ENCODE results near the gene DENND1A.

DENND1A gene

DNA sequence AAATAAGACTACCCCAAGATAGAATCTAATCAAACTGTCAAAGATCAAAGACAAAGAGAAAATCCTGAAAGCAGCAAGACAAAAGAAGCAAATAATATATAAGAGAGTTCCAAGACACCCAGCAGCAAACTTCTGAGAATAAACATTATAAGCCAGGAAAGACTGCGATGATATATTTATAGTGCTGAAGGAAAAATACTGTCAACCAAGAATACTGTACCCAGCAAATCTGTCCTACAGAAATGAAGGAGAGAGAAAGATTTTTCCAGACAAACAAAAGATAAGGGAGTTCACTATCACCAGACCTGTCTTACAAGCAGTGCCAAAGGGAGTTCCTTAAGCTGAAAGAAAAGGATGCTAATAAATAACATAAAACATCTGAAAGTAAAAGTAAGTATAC lies 227.4 kb downstream of the DENND1A start:
- peaks cover 54% of the 10 kb centered on the region for H3K36me3 Mint-ChIP-seq (ENCODE audit: low read depth)
- H3K9me3 Mint-ChIP-seq: peaks cover 51% of the 10 kb centered on the region
- no peaks in the 10 kb centered on the region for H3K4me1 Mint-ChIP-seq
- H3K27me3 Mint-ChIP-seq (ENCODE audit: low read depth, poor library complexity): no peaks in the 10 kb centered on the region
- no peak overlapping the region for H3K4me3 Mint-ChIP-seq
- TF ChIP-seq CTCF (IDR thresholded peaks at IDR 0.05): no peak
- H3K27ac Mint-ChIP-seq: no peak overlapping the region
- no peak for DNase-seq

DNA sequence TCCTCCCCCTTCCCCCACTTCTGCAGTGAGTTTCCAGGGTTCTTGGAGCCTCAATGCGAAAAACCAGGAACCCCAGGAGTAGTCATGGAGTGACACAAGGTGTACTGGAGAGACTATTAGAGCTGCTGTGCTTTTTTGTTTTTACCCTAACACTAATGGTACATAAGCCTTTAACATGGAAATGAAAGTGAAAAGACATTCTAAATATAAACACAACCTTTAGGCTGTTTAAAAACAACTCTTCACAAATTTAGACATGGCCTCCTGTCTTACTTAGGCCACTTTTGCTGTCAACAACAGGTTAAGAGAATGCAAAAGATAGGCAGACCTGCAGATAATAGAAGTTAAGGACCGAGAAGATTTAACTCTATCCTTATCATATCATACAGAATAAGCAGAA lies 232.2 kb downstream of the DENND1A start:
- Mint-ChIP-seq H3K27ac (no peak overlapping the region), H3K4me3 (no peak overlapping the region), H3K36me3 (ENCODE audit: low read depth) (peaks cover 33% of the 10 kb centered on the region), H3K4me1 (peaks cover 5% of the 10 kb centered on the region), H3K9me3 (peaks cover 32% of the 10 kb centered on the region), H3K27me3 (ENCODE audit: low read depth, poor library complexity) (no peaks in the 10 kb centered on the region)
- TF ChIP-seq CTCF (IDR thresholded peaks at IDR 0.05): no peak
- no peak for DNase-seq

GRCh38 chr9:123696476-123696875 lies 233.4 kb downstream of the DENND1A start:
- peaks cover 20% of the 10 kb centered on the region for H3K9me3 Mint-ChIP-seq
- no peak for DNase-seq
- H3K4me1 Mint-ChIP-seq: peaks cover 10% of the 10 kb centered on the region
- H3K27ac Mint-ChIP-seq: peak overlapping the region; percentile 4
- TF ChIP-seq CTCF (IDR thresholded peaks at IDR 0.05): no peak
- H3K36me3 Mint-ChIP-seq (ENCODE audit: low read depth): peaks cover 21% of the 10 kb centered on the region
- H3K4me3 Mint-ChIP-seq: no peak overlapping the region
- no peaks in the 10 kb centered on the region for H3K27me3 Mint-ChIP-seq (ENCODE audit: low read depth, poor library complexity)

GRCh38 chr9:123695386-123695785 lies 234.5 kb downstream of the DENND1A start:
- DNase-seq: no peak
- H3K27me3 Mint-ChIP-seq (ENCODE audit: low read depth, poor library complexity): no peaks in the 10 kb centered on the region

GRCh38 chr9:123691765-123692303 lies 238.1 kb downstream of the DENND1A start:
- no peak for TF ChIP-seq CTCF (IDR thresholded peaks at IDR 0.05)
- Mint-ChIP-seq H3K27ac (no peak overlapping the region), H3K4me1 (peaks cover 40% of the 10 kb centered on the region), H3K36me3 (ENCODE audit: low read depth) (peaks cover 12% of the 10 kb centered on the region), H3K9me3 (peaks cover 5% of the 10 kb centered on the region), H3K4me3 (no peak overlapping the region), H3K27me3 (ENCODE audit: low read depth, poor library complexity) (no peaks in the 10 kb centered on the region)
- DNase-seq: no peak

More at GRCh38 chr9:123695386-123695785, 234.5 kb downstream of the DENND1A start:
- H3K4me3 Mint-ChIP-seq: no peak overlapping the region
- TF ChIP-seq CTCF (IDR thresholded peaks at IDR 0.05): no peak
- H3K27ac Mint-ChIP-seq: no peak overlapping the region
- H3K4me1 Mint-ChIP-seq: peaks cover 20% of the 10 kb centered on the region
- H3K36me3 Mint-ChIP-seq (ENCODE audit: low read depth): peaks cover 17% of the 10 kb centered on the region
- peaks cover 9% of the 10 kb centered on the region for H3K9me3 Mint-ChIP-seq

DNA sequence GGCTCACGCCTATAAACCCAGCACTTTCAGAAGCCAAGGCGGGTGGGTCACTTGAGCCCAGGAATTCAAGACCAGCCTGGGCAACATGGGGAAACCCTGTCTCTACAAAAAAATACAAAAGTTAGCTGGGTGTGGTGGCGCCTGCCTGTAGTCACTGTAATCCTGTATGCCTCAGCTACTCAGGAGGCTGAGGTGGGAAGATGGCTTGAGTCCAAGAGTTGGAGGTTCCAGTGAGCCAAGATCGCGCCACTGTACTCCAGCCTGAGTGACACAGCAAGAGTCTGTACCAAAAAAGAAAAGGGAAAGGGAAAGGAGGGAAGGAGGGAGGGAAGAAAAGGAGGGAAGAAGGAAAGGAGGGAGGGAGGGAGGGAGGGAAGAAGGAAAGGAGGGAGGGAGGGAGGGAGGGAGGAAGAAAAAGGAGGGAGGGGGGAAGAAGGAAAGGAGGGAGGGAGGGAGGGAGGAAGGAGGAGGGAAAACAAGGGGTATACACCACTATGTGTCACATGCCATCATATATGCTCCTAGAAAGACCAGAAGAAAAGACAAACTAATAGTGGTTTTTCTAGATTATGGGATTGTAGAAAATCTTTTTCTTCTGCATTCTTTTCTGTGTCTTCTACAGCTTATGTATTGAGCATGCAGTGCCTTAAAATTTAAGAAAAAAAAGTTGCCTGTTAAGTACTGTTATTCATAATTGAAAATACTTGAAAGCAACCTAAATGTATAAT lies 240.1 kb downstream of the DENND1A start:
- no peak overlapping the region for H3K4me3 Mint-ChIP-seq
- no peak for TF ChIP-seq CTCF (IDR thresholded peaks at IDR 0.05)
- no peaks in the 10 kb centered on the region for H3K27me3 Mint-ChIP-seq (ENCODE audit: low read depth, poor library complexity)
- no peak overlapping the region for H3K27ac Mint-ChIP-seq
- H3K9me3 Mint-ChIP-seq: peaks cover 5% of the 10 kb centered on the region
- peaks cover 55% of the 10 kb centered on the region for H3K4me1 Mint-ChIP-seq
- no peak for DNase-seq
- H3K36me3 Mint-ChIP-seq (ENCODE audit: low read depth): peaks cover 10% of the 10 kb centered on the region
